HEK293T (cell line): ENCODE results near the gene NEK6.

ENCODE experiments used
- CTCF ChIA-PET: fragments of 350-600 bp; formaldehyde crosslinking; extraction: SDS; loops from one replicate; lab custom pipeline; 2021; ENCODE audit warnings: antibody characterized with exemption, inconsistent platforms; lab: Yijun Ruan, JAX
- POLR2A ChIA-PET: fragments of 350-600 bp; formaldehyde crosslinking; extraction: SDS; loops from one replicate; lab custom pipeline; 2020; ENCODE audit warnings: antibody characterized with exemption, inconsistent platforms; lab: Yijun Ruan, JAX
- DNase-seq: peaks from one replicate; pipeline ENCODE4 v3.0.0; 2012; ENCODE audit warnings: mixed read lengths; ENCODE audit errors: extremely low spot score
- ARNT ChIP-seq: fragments of 450-650 bp; IDR thresholded peaks from 2 replicates; pipeline ENCODE4 v1.6.1; 2017; ENCODE audit warnings: mild to moderate bottlenecking
- BHLHE40 ChIP-seq: fragments of 450-650 bp; IDR thresholded peaks from 2 replicates; pipeline ENCODE4 v1.6.1; 2016; ENCODE audit warnings: mild to moderate bottlenecking, moderate library complexity, borderline replicate concordance
- CTBP1 ChIP-seq: fragments of 450-650 bp; IDR thresholded peaks from 2 replicates; pipeline ENCODE4 v1.6.1; 2016; ENCODE audit warnings: borderline replicate concordance
- ELF4 ChIP-seq: fragments of 450-650 bp; IDR thresholded peaks from 2 replicates; pipeline ENCODE4 v1.6.1; 2017; ENCODE audit warnings: antibody characterized with exemption
- FOXA1 ChIP-seq: fragments of 450-650 bp; IDR thresholded peaks from 2 replicates; pipeline ENCODE4 v1.6.1; 2016; ENCODE audit warnings: mild to moderate bottlenecking
- FOXK2 ChIP-seq: fragments of 450-650 bp; IDR thresholded peaks from 2 replicates; pipeline ENCODE4 v1.6.1; 2016; ENCODE audit warnings: mild to moderate bottlenecking
- FOXM1 ChIP-seq: fragments of 450-650 bp; IDR thresholded peaks from 2 replicates; pipeline ENCODE4 v1.6.1; 2017; ENCODE audit warnings: mild to moderate bottlenecking, borderline replicate concordance
- HDGF ChIP-seq: fragments of 450-650 bp; IDR thresholded peaks from 2 replicates; pipeline ENCODE4 v1.6.1; 2017; ENCODE audit warnings: antibody characterized with exemption, borderline replicate concordance
- L3MBTL2 ChIP-seq: fragments of 450-650 bp; conservative IDR thresholded peaks from 2 replicates; pipeline ENCODE4 v1.6.1; 2016; ENCODE audit warnings: mild to moderate bottlenecking
- LEF1 ChIP-seq: fragments of 450-650 bp; IDR thresholded peaks from 2 replicates; pipeline ENCODE4 v1.6.1; 2017; ENCODE audit warnings: mild to moderate bottlenecking, borderline replicate concordance
- NFRKB ChIP-seq: fragments of 450-650 bp; IDR thresholded peaks from 2 replicates; pipeline ENCODE4 v1.6.1; 2016; ENCODE audit warnings: mild to moderate bottlenecking, moderate library complexity
- SP1 ChIP-seq: fragments of 450-650 bp; IDR thresholded peaks from 2 replicates; pipeline ENCODE4 v1.6.1; 2017
- SUZ12 ChIP-seq: fragments of 450-650 bp; IDR thresholded peaks from 2 replicates; pipeline ENCODE4 v1.6.1; 2016; ENCODE audit warnings: mild to moderate bottlenecking
- TARDBP ChIP-seq: fragments of 450-650 bp; IDR thresholded peaks from 2 replicates; pipeline ENCODE4 v1.6.1; 2016
- ZNF384 ChIP-seq: fragments of 450-650 bp; IDR thresholded peaks from 2 replicates; pipeline ENCODE4 v1.6.1; 2016
- TF ChIP-seq, protein P1 (sequence below): fragments of 450-650 bp; IDR thresholded peaks from 2 replicates; pipeline ENCODE4 v1.6.1; 2016

NEK6 gene

DNA sequence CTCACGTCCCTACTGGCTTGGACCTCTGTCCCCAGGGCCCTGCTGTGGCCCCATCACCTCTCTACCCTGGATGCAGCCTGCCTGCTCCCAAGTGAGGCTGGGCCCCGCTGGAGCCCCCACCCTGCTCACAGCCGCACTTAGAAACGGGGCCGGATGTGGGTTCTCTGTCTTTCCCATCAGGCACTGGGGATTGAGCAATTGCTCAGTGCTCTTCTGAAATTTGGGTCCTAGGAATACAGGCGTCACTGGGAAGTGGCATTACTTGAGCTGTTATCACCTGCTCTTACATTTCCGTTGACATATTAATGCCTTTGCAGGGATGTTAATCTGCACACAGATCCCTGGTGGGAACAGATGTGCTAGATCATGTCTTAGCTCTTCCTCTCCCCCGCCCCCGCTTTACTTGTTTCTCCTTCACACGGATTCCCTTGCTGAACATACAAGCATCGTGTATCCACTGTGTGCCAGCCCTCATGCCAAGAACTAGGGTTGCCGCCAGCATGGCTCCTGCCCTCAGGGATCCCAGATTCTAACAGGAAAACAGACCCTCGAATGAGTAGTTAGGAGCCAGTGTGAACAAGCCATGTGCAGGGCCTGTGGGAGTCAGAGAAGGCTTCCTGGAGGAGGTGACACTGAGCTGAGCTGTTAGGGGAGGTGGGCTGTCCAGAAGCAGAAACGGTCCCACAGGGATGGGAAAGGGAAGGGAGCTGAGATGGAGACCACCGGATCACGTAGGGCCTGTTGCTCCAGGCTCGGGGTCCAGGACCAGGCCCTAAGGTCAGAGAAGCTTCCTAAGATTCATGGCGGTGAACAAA, 65.1 kb downstream of the NEK6 start:
- DNase-seq, result no peak
- TF ChIP-seq ARNT, result no peak
- TF ChIP-seq CTBP1, result no peak
- TF ChIP-seq, protein P1, sequence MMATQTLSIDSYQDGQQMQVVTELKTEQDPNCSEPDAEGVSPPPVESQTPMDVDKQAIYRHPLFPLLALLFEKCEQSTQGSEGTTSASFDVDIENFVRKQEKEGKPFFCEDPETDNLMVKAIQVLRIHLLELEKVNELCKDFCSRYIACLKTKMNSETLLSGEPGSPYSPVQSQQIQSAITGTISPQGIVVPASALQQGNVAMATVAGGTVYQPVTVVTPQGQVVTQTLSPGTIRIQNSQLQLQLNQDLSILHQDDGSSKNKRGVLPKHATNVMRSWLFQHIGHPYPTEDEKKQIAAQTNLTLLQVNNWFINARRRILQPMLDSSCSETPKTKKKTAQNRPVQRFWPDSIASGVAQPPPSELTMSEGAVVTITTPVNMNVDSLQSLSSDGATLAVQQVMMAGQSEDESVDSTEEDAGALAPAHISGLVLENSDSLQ, result no peak
- TF ChIP-seq TARDBP, result no peak
- no peak for TF ChIP-seq FOXK2
- ChIA-PET POLR2A (no interaction called here), CTCF (no interaction called here)

DNA sequence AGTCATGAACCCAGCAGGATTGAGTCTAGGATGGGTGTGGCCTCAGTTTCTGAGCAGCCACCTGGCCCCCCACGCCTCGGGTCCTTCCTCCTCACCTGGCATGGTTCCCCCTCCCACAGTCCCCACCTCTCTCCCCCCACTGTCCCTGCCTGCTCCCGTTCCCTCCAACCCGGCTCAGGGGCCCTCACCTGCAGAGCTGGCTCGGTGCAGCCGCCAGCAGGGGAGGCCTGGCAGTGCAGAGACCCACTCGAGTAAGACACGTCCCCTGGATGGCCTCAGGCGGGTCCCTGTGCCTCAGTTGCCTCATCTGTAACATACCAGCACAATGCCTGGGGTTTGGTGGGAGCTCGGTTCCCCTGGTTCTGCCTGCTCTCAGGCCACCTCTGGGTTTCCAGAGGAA, 66.2 kb downstream of the NEK6 start:
- ChIA-PET POLR2A (no interaction called here), CTCF (no interaction called here)
- TF ChIP-seq HDGF (no peak), FOXK2 (no peak), SP1 (no peak), NFRKB (no peak), ZNF384 (no peak), ARNT (no peak), TARDBP (no peak), BHLHE40 (no peak), CTBP1 (no peak), FOXA1 (no peak), SUZ12 (no peak), ELF4 (no peak), FOXM1 (no peak), LEF1 (no peak), L3MBTL2 (no peak)
- TF ChIP-seq, protein P1, result no peak
- no peak for DNase-seq

DNA sequence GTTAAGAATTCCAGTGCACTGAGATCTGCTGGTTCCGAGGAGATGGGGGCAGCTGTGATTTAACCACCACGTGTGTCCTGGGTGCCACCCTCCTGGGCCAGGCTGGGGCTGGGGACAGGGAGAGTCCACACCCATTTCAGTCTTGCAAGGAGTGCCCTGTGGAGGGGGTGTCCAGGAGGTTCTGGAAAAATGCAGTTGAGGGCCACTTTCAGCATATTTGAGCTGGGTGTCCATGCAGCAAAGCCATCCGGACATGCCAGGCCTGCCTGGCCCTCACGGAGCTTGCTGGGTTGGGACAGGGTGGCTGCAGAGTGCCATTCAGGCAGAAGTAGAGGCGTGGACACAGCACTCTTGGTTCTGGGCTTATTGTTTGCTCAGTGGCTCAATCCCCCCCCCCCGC, 68.1 kb downstream of the NEK6 start:
- ChIA-PET POLR2A (no interaction called here), CTCF (no interaction called here)
- DNase-seq, result no peak
- TF ChIP-seq, protein P1, result no peak
- no peak for TF ChIP-seq HDGF
- TF ChIP-seq ZNF384, result no peak
- no peak for TF ChIP-seq CTBP1
- no peak for TF ChIP-seq TARDBP
- TF ChIP-seq L3MBTL2, result no peak
- TF ChIP-seq BHLHE40, result no peak
- no peak for TF ChIP-seq SUZ12
- no peak for TF ChIP-seq SP1
- TF ChIP-seq LEF1, result no peak
- no peak for TF ChIP-seq ARNT
- TF ChIP-seq FOXM1, result no peak

DNA sequence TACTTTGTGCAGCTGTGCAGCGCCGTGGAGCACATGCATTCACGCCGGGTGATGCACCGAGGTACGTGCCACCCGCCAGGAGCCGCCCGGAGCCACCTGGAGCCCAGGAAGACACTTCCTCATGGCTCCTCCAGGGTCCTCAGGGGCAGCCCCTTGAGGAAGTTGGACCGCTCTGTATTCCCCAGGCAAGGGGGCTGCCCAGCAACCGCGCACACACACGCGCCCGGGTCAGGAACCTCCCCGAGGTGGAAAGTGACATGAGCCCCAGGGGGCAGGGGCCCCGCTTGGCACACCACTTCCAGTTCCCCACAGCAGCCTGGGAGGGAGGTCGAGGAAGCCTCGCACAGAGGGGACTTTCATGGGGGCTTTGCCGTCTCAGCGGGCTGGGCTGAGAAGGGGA, 68.6 kb downstream of the NEK6 start:
- no peak for DNase-seq
- ChIA-PET CTCF (no interaction called here), POLR2A (no interaction called here)
- no peak for TF ChIP-seq NFRKB
- TF ChIP-seq HDGF, result no peak
- no peak for TF ChIP-seq SP1
- no peak for TF ChIP-seq ELF4
- TF ChIP-seq ZNF384, result no peak
- TF ChIP-seq, protein P1, result no peak
- TF ChIP-seq CTBP1, result no peak
- no peak for TF ChIP-seq SUZ12
- TF ChIP-seq LEF1, result no peak
- TF ChIP-seq TARDBP, result no peak
- TF ChIP-seq FOXA1, result no peak
- no peak for TF ChIP-seq BHLHE40
- no peak for TF ChIP-seq ARNT
- TF ChIP-seq FOXK2, result no peak
- no peak for TF ChIP-seq FOXM1
- TF ChIP-seq L3MBTL2, result no peak

DNA sequence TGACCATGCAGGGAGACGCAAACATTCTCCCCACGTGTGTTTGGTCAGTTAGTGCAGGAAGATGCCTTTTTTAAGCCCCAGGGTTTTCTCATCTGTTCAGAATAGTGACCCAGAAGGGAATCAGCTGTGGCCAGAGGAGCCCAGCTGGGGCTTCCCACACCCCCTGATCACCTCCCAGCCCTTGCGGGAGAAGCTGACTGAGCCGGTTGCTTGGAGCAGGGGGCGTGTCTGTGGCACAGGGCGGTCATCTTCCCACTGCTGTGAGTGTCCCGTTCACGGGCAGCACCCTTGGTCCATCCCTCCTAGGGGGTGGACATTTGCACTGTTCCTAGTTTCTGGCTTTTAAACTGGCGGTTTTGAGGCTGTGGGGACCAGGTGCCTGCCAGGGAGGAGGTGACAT, 69.7 kb downstream of the NEK6 start:
- POLR2A ChIA-PET, result no interaction called here
- no peak for TF ChIP-seq BHLHE40
- TF ChIP-seq FOXK2, result no peak
- no peak for TF ChIP-seq FOXA1
- TF ChIP-seq FOXM1, result no peak
- no peak for TF ChIP-seq ZNF384
- TF ChIP-seq, protein P1, result no peak
- TF ChIP-seq L3MBTL2, result no peak
- no peak for TF ChIP-seq SUZ12
- no peak for TF ChIP-seq NFRKB
- no peak for TF ChIP-seq HDGF
- TF ChIP-seq LEF1, result no peak
- TF ChIP-seq CTBP1, result no peak
- TF ChIP-seq ARNT, result no peak
- TF ChIP-seq ELF4, result no peak
- no peak for TF ChIP-seq SP1
- no peak for TF ChIP-seq TARDBP
- CTCF ChIA-PET, result no interaction called here
- no peak for DNase-seq
